ENCODE data around the gene ZNF514.

- TF ChIP-seq POLR2A (IDR thresholded peaks at IDR 0.05; ENCODE audit: low read length) (no peak), GATA1 (IDR thresholded peaks at IDR 0.05; ENCODE audit: low read depth, low read length) (no peak)
Measured at GRCh38 chr2:95185197-95185596, 25.5 kb upstream of the ZNF514 start.
